Heart left ventricle (tissue), 16 donors: ENCODE measurements around the gene SFSWAP. TPM values are rescaled to one million over a fixed set of nuclear protein-coding genes. Genes with fewer than 3 reads are reported as not detected.
A peak's percentile ranks its signal among the peaks of the same experiment; 100 is the strongest.
"Not testable (repeated sequence)": the region's sequence is repeated elsewhere in the genome, so short reads cannot be mapped to it uniquely, and the experiment has no call there.

Experiments
- ATAC-seq, 4 donors: fragments of 200-7000 bp; cut with Tn5 transposase; one replicate each; pipeline ENCODE4 v1.9.1; 2020 to 2022; ENCODE audit warnings: moderate library complexity in 4 of 4, mild to moderate bottlenecking in 3 of 4, moderate number of reproducible peaks in 1 of 4
- DNase-seq, 5 donors: peaks; one replicate each; pipeline ENCODE4 v3.0.0-alpha.2; 2020
- H3K27ac ChIP-seq, 12 donors: fragments of 200-600 bp; sonication (generic) in 4 of 12; one replicate each; pipeline versions ENCODE4 v1.5.0 to v1.8.0; 2016 to 2022; ENCODE audit warnings: mild to moderate bottlenecking in 2 of 12
- H3K27me3 ChIP-seq, 9 donors: fragments of 200-600 bp; sonication (generic) in 2 of 9; one replicate each; pipeline versions ENCODE4 v1.5.1 to v1.8.0; 2016 to 2022; ENCODE audit warnings: mild to moderate bottlenecking in 3 of 9
- H3K36me3 ChIP-seq, 9 donors: fragments of 200-600 bp; sonication (generic) in 2 of 9; one replicate each; pipeline versions ENCODE4 v1.5.0 to v1.8.0; 2018 to 2022; ENCODE audit warnings: mild to moderate bottlenecking in 2 of 9
- H3K4me1 ChIP-seq, 12 donors: fragments of 200-600 bp; sonication (generic) in 4 of 12; one replicate each; pipeline versions ENCODE4 v1.5.0 to v1.8.0; 2016 to 2022; ENCODE audit warnings: mild to moderate bottlenecking in 3 of 12
- H3K4me3 ChIP-seq, 12 donors: fragments of 200-600 bp; sonication (generic) in 4 of 12; one replicate each; pipeline versions ENCODE4 v1.5.0 to v1.8.0; 2017 to 2022; ENCODE audit warnings: mild to moderate bottlenecking in 9 of 12, moderate library complexity in 4 of 12
- H3K9me3 ChIP-seq, 12 donors: fragments of 200-600 bp; sonication (generic) in 4 of 12; one replicate each; pipeline versions ENCODE4 v1.5.0 to v1.8.0; 2016 to 2022; ENCODE audit warnings: mild to moderate bottlenecking in 1 of 12
- POLR2A ChIP-seq, 2 donors: fragments of 450-650 bp; IDR thresholded peaks; one replicate each; pipeline ENCODE4 v1.6.1; 2017; ENCODE audit warnings: antibody characterized with exemption in 2 of 2, mild to moderate bottlenecking in 2 of 2, moderate library complexity in 2 of 2
- WGBS, 4 donors: extraction: QIAGEN DNeasy Blood & Tissue Kit in 2 of 4; methylation state at CpG; one replicate each; pipeline versions ENCODE4 v1.1.5 to v1.1.7; 2013 to 2018; 5-methylcytosine and 5-hydroxymethylcytosine counted together
- intact Hi-C, 10 donors: fragments of 100-400 bp; cut with DNase I; formaldehyde crosslinking; loops; one replicate each; pipeline versions ENCODE4 v1.11.1 to v1.14.2; 2022
- polyA plus RNA-seq, 2 donors: library from polyadenylated mRNA; stranded (reverse); fragments of 200-250 nt; gene quantifications; one replicate each; pipeline ENCODE4 v1.2.3, GENCODE V29; 2013
- total RNA-seq, 9 donors: library from RNA; depleted of rRNA in 2 of 9; stranded (reverse); fragments of >200 nt in 2 of 9; fragmentation: NEBNext Ultra II Directional in 3 of 9; extraction: Animal tissue kit (Norgen Biotek cat#: 25700) in 3 of 9; gene quantifications; one replicate each; pipeline versions ENCODE4 v1.1.0 to v1.2.4, GENCODE V29; 2016 to 2023
- TF ChIP-seq, protein P1 (sequence below), 12 donors: fragments of 200-600 bp; sonication (generic) in 4 of 12; IDR thresholded peaks; one replicate each; pipeline versions ENCODE4 v1.5.0 to v1.8.0; 2018 to 2022; ENCODE audit warnings: antibody characterized with exemption in 12 of 12, mild to moderate bottlenecking in 5 of 12
- donor health status: ischemic (EF 13 %, LVEDD 7.1; RV severe dilation, severe dysfunction).
- donor health status: healthy with polysubstance abuse.
- donor health status: DM: no; HTN: yes; CAD: no.
- donor health status: DM: no; HTN: no; CAD: no.
- donor health status: ischemic (EF 25% LVEDD 6.9; RV normal size, moderate dysfunction).
- donor health status: ischemic (EF 25% LVEDD 5.7; RV mildly dilated, moderate dysfunction).
- donor health status: healthy.
- donor health status: DM: yes; HTN: yes; CAD: no.
- donor health status: ischemic (EF 35%, LVEDD 5.7; RV mildly dilated, moderate dysfunction).
- donor health status: nonischemic (EF 11% LVEDD 7.7; RV severe dilation, severe dysfunction).
- donor health status: DM: yes; HTN: yes; CAD: no.
- donor health status: PGD.
- donor health status: ischemic (EF 29% LVEDD 5.4; RV normal size, mild dysfunction).
- donor health status: nonischemic (EF 23%, LVEDD 6.1; RV moderate dilation, normal function).

The SFSWAP gene
- total and polyA plus RNA-seq, 11 donors: 10.4 to 25.1 (median 18.6) TPM

DNA sequence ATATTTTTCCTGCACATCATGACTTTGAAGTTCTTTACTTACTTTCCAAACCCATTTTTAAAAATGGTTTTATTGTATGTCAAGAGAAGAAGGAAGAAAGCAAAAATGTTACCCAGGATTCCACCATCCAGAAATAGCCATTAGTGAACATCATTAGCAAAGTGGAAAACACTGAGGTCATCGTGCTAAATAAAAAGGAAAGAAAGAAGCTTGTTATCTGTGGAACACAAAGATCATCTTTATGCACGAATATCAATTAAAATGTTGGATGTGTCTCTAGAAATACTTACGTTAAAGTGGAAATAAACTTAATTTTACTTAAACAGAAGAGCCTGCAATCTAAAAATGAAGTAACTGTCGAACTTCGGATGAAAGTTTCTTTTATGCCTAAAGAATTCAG lies 27.3 kb downstream of the SFSWAP start:
- WGBS, 4 donors: 58 to 69% (median 61%) methylated on average over 5 of the region's 5 CpGs
- TF ChIP-seq POLR2A (IDR thresholded peaks at IDR 0.05): no peak
- TF ChIP-seq, protein P1, sequence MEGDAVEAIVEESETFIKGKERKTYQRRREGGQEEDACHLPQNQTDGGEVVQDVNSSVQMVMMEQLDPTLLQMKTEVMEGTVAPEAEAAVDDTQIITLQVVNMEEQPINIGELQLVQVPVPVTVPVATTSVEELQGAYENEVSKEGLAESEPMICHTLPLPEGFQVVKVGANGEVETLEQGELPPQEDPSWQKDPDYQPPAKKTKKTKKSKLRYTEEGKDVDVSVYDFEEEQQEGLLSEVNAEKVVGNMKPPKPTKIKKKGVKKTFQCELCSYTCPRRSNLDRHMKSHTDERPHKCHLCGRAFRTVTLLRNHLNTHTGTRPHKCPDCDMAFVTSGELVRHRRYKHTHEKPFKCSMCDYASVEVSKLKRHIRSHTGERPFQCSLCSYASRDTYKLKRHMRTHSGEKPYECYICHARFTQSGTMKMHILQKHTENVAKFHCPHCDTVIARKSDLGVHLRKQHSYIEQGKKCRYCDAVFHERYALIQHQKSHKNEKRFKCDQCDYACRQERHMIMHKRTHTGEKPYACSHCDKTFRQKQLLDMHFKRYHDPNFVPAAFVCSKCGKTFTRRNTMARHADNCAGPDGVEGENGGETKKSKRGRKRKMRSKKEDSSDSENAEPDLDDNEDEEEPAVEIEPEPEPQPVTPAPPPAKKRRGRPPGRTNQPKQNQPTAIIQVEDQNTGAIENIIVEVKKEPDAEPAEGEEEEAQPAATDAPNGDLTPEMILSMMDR (IDR thresholded peaks at IDR 0.05): no peak
- peaks cover 0 to 5% (median 0%) of the 10 kb centered on the region in 12 donors for H3K4me1 ChIP-seq
- intact Hi-C loops: no loop called here
- no peak overlapping the region for H3K4me3 ChIP-seq
- no peak for DNase-seq
- ATAC-seq: peak in 1 of 4 donors; percentile 42
- no peaks in the 10 kb centered on the region for H3K27me3 ChIP-seq
- H3K9me3 ChIP-seq: no peaks in the 10 kb centered on the region
- H3K36me3 ChIP-seq: peaks cover 3 to 93% (median 78%) of the 10 kb centered on the region in 9 donors
- H3K27ac ChIP-seq: peak overlapping the region in 8 of 12 donors; percentile 2 to 56 (median 23)

DNA sequence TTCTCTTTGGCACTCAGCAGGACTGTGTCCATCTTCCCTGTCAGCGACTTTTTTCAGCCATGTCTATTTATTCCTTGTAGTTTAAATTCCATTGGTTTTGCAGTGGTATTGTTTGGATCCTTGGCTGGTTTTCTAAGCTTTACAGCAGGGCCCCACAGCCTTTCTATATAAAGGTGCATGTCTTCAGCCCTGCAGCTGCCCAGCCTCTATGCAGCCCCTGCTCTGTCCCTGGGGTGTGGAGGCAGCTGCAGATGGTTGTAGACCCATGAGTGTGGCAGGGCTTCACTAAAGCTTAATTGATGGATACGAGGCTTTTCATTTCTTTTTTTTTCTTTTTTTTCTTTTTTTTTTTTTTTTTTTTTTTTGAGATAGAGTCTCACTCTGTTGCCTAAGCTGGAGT lies 29.7 kb downstream of the SFSWAP start:
- Histone ChIP-seq H3K4me3 (no peak overlapping the region), H3K27ac (no peak overlapping the region), H3K4me1 (peaks cover 0 to 5% (median 0%) of the 10 kb centered on the region in 12 donors), H3K27me3 (no peaks in the 10 kb centered on the region), H3K36me3 (peaks cover 0 to 93% (median 77%) of the 10 kb centered on the region in 9 donors), H3K9me3 (peaks cover 0 to 8% (median 0%) of the 10 kb centered on the region in 12 donors)
- no peak for DNase-seq
- 86 to 97% (median 89%) methylated on average over 2 of the region's 2 CpGs for WGBS, 4 donors
- TF ChIP-seq, protein P1 (IDR thresholded peaks at IDR 0.05): no peak
- TF ChIP-seq POLR2A (IDR thresholded peaks at IDR 0.05): no peak
- ATAC-seq: no peak
- intact Hi-C loops: no loop called here

DNA sequence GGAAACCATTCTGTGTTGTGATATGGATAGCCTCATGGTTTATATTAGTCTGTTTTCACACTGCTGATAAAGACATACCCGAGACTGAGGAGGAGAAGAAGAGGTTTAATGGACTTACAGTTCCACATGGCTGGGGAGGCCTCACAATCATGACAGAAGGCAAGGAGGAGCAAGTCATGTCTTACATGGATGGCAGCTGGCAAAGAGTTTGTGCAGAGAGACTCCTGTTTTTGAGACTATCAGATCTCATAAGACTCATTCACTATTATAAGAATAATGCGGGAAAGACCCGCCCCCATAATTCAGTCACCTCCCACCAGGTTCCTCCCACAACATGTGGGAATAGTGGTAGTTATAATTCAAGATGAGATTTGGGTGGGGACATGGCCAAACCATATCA lies 31.9 kb downstream of the SFSWAP start:
- intact Hi-C loops, DNase-seq, H3K27ac ChIP-seq, H3K4me1 ChIP-seq, ATAC-seq, H3K9me3 ChIP-seq, H3K27me3 ChIP-seq, H3K4me3 ChIP-seq: not testable (repeated sequence)
- peaks cover 0 to 94% (median 84%) of the 10 kb centered on the region in 9 donors for H3K36me3 ChIP-seq
- 94 to 98% (median 96%) methylated on average over 3 of the region's 3 CpGs for WGBS, 4 donors

DNA sequence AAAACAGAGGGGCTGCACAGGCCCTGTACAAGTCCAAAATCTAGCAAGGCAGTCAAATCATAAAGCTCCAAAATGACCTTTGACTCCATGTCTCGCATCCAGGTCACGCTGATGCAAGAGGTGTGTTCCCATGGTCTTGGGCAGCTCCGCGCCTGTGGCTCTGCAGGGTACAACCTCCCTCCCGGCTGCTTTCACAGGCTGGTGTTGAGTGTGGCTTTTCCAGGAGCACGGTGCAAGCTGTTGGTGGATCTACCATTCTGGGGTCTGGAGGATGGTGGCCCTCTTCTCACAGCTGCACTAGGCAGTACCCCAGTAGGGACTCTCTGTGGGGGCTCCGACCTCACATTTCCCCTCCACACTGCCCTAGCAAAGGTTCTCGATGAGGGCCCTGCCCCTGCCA lies 32.5 kb downstream of the SFSWAP start:
- H3K4me1 ChIP-seq, H3K27ac ChIP-seq, H3K9me3 ChIP-seq, DNase-seq, H3K27me3 ChIP-seq, ATAC-seq, intact Hi-C loops, H3K4me3 ChIP-seq: not testable (repeated sequence)
- WGBS, 4 donors: 95 to 99% (median 98%) methylated on average over 5 to 8 of the region's 8 CpGs
- peaks cover 0 to 95% (median 91%) of the 10 kb centered on the region in 9 donors for H3K36me3 ChIP-seq

DNA sequence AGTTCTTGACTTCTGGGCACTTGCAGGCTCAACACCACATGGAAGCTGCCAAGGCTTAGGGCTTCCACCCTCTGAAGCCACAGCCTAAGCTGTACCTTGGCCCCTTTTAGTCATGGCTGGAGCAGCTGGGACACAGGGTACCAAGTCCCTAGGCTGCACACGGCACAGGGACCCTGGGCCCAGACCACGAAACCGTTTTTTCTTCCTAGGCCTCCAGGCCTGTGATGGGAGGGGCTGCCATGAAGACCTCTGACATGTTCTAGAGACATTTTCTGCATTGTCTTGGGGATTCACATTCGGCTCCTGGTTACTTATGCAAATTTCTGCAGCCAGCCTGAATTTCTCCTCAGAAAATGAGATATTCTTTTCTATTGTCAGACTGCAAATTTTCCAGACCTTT lies 33.0 kb downstream of the SFSWAP start:
- H3K36me3 ChIP-seq: peaks cover 0 to 98% (median 92%) of the 10 kb centered on the region in 9 donors
- H3K27ac ChIP-seq, intact Hi-C loops, H3K9me3 ChIP-seq, H3K4me1 ChIP-seq, ATAC-seq, H3K4me3 ChIP-seq, H3K27me3 ChIP-seq, DNase-seq: not testable (repeated sequence)
- 98 to 100% (median 98%) methylated on average over 4 of the region's 4 CpGs for WGBS, 4 donors

DNA sequence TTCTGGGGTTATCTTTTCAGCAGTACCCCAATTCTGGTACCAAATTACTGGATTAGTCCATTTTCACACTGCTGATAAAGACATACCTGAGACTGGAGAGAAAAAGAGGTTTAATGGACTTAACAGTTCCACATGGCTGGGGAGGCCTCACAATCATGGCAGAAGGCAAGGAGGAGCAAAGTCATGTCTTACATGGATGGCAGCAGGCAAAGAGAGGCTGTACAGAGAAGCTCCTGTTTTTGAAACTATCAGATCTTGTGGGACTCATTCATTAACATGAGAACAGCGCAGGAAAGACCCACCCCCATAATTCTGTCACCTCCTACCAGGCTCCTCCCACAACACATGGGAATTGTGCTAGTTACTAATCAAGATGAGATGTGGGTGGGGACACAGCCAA lies 33.8 kb downstream of the SFSWAP start:
- H3K9me3 ChIP-seq, intact Hi-C loops, H3K4me3 ChIP-seq, ATAC-seq, H3K27me3 ChIP-seq, H3K4me1 ChIP-seq, DNase-seq, H3K27ac ChIP-seq: not testable (repeated sequence)
- peaks cover 0 to 98% (median 93%) of the 10 kb centered on the region in 9 donors for H3K36me3 ChIP-seq
- 96 to 100% (median 100%) methylated on average over 1 of the region's 1 CpG for WGBS, 4 donors
